ENCODE data around the gene SLC25A47. TPM values are rescaled to one million over a fixed set of nuclear protein-coding genes. Genes with fewer than 3 reads are reported as not detected.

The SLC25A47 gene
- total RNA-seq, 2 donors from 2014 or later, result not detected

GRCh38 chr14:100313464-100314230 lies 9.5 kb upstream of the SLC25A47 start:
- no peaks in the 10 kb centered on the region for H3K27me3 ChIP-seq
- no peak overlapping the region for H3K27ac ChIP-seq
- no peaks in the 10 kb centered on the region for H3K36me3 ChIP-seq
- H3K4me1 ChIP-seq, result peaks cover 0 to 25% of the 10 kb centered on the region in 2 donors
- no peak overlapping the region for H3K4me3 ChIP-seq
- DNase-seq (ENCODE audit: low spot score), result no peak
- no peak for TF ChIP-seq CTCF (IDR thresholded peaks at IDR 0.05)
- H3K9me3 ChIP-seq, result no peaks in the 10 kb centered on the region

GRCh38 chr14:100314724-100315123 lies 8.4 kb upstream of the SLC25A47 start:
- Histone ChIP-seq H3K27ac (no peak overlapping the region), H3K4me3 (no peak overlapping the region), H3K36me3 (no peaks in the 10 kb centered on the region), H3K27me3 (no peaks in the 10 kb centered on the region), H3K4me1 (peaks cover 0 to 25% of the 10 kb centered on the region in 2 donors), H3K9me3 (no peaks in the 10 kb centered on the region)
- no peak for DNase-seq (ENCODE audit: low spot score)
- no peak for TF ChIP-seq CTCF (IDR thresholded peaks at IDR 0.05)

- H3K9me3 ChIP-seq, result no peaks in the 10 kb centered on the region
- H3K27ac ChIP-seq, result no peak overlapping the region
- peaks cover 0 to 20% of the 10 kb centered on the region in 2 donors for H3K4me1 ChIP-seq
- no peaks in the 10 kb centered on the region for H3K27me3 ChIP-seq
- no peaks in the 10 kb centered on the region for H3K36me3 ChIP-seq
- no peak for TF ChIP-seq CTCF (IDR thresholded peaks at IDR 0.05)
- H3K4me3 ChIP-seq, result no peak overlapping the region
- DNase-seq (ENCODE audit: low spot score), result no peak
These were observed 5.8 kb upstream of the SLC25A47 start for GRCh38 chr14:100317389-100317788.

- Histone ChIP-seq H3K27me3 (no peaks in the 10 kb centered on the region), H3K9me3 (no peaks in the 10 kb centered on the region), H3K36me3 (no peaks in the 10 kb centered on the region), H3K27ac (peak overlapping the region; percentile 10 to 49), H3K4me1 (peaks cover 0 to 12% of the 10 kb centered on the region in 2 donors), H3K4me3 (peak overlapping the region; percentile 13 to 49)
- DNase-seq (ENCODE audit: low spot score), result peak; percentile 74
- peak; percentile 87 to 94 for TF ChIP-seq CTCF (IDR thresholded peaks at IDR 0.05)
These were observed 5.0 kb upstream of the SLC25A47 start for GRCh38 chr14:100317912-100318808.

GRCh38 chr14:100320157-100320856 lies 2.8 kb upstream of the SLC25A47 start:
- Histone ChIP-seq H3K27me3 (no peaks in the 10 kb centered on the region), H3K9me3 (no peaks in the 10 kb centered on the region), H3K36me3 (no peaks in the 10 kb centered on the region), H3K27ac (no peak overlapping the region), H3K4me3 (no peak overlapping the region), H3K4me1 (peaks cover 0 to 5% of the 10 kb centered on the region in 2 donors)
- no peak for TF ChIP-seq CTCF (IDR thresholded peaks at IDR 0.05)
- no peak for DNase-seq (ENCODE audit: low spot score)

Data from right atrium auricular region (tissue), 2 donors.